Kidney (tissue), 14 donors: Measurements from ENCODE around the gene CHID1. TPM values are rescaled to one million over a fixed set of nuclear protein-coding genes. Genes with fewer than 3 reads are reported as not detected.

Experiments used
- DNase-seq, 5 donors: peaks; one replicate each; pipeline ENCODE4 v3.0.0-alpha.2; 2013 to 2020
- FAIRE-seq: peaks from 2 replicates; lab custom pipeline; 2012; peaks lifted over from hg19 to GRCh38; lab: Jason Lieb, UNC
- H3K27ac ChIP-seq, 2 donors: one replicate each; pipeline ENCODE4 v1.7.0; 2013; ENCODE audit warnings: low read depth in 2 of 2, low read length in 2 of 2, inconsistent platforms in 1 of 2
- H3K27me3 ChIP-seq: one replicate; pipeline ENCODE4 v1.7.1; 2013; ENCODE audit warnings: low read length, inconsistent platforms; ENCODE audit not compliant: control insufficient read depth, insufficient read depth
- H3K36me3 ChIP-seq, 3 donors: one replicate each; pipeline versions ENCODE4 v1.7.0 to v1.7.1; 2013; ENCODE audit warnings: low read length in 3 of 3, control low read depth in 1 of 3, inconsistent platforms in 1 of 3; ENCODE audit not compliant: insufficient read depth in 3 of 3, control insufficient read depth in 2 of 3
- H3K4me1 ChIP-seq, 3 donors: one replicate each; pipeline versions ENCODE4 v1.7.0 to v1.7.1; 2013; ENCODE audit warnings: low read length in 3 of 3, inconsistent platforms in 1 of 3, low read depth in 1 of 3; ENCODE audit not compliant: control insufficient read depth in 2 of 3, insufficient read depth in 2 of 3
- H3K4me3 ChIP-seq, 3 donors: one replicate each; pipeline versions ENCODE4 v1.7.0 to v1.8.1; 2013; ENCODE audit warnings: low read length in 3 of 3, control low read depth in 1 of 3, inconsistent platforms in 1 of 3
- H3K9ac ChIP-seq, 3 donors: one replicate each; pipeline versions ENCODE4 v1.7.0 to v1.7.1; 2013; ENCODE audit warnings: low read length in 3 of 3, control low read depth in 1 of 3, inconsistent platforms in 1 of 3
- H3K9me3 ChIP-seq, 3 donors: one replicate each; pipeline versions ENCODE4 v1.7.0 to v1.7.1; 2013; ENCODE audit warnings: low read length in 3 of 3, control low read depth in 1 of 3, inconsistent platforms in 1 of 3; ENCODE audit not compliant: control insufficient read depth in 2 of 3, insufficient read depth in 1 of 3
- CTCF ChIP-seq: IDR thresholded peaks from 3 replicates; pipeline ENCODE4 v1.5.1; 2012; ENCODE audit warnings: mild to moderate bottlenecking, moderate library complexity, borderline replicate concordance; ENCODE audit not compliant: insufficient read depth; ENCODE audit errors: extremely low read depth
- intact Hi-C: fragments of 100-400 bp; cut with DNase I; formaldehyde crosslinking; loops from one replicate; pipeline ENCODE4 v1.11.1; 2022
- polyA plus RNA-seq: library from polyadenylated mRNA; stranded (reverse); fragments of 350-450 nt; fragmentation: Illumina TruSeq; extraction: RNeasy Lipid Tissue Mini Kit (QIAGEN cat#74804); gene quantifications from one replicate; pipeline ENCODE4 v1.2.3, GENCODE V29; 2014; ENCODE audit warnings: low read depth, low replicate concordance; ENCODE audit not compliant: insufficient read depth
- total RNA-seq: library from RNA; stranded (reverse); fragmentation: NEBNext Ultra II Directional; extraction: Animal tissue kit (Norgen Biotek cat#: 25700); gene quantifications from one replicate; pipeline ENCODE4 v1.2.1, GENCODE V29; 2021
- donor health status: control.
- donor health status: control.
- donor health status: control.
- donor health status: control.
- donor health status: control.
- donor health status: DM: yes; HTN: yes; CAD: no.
- donor health status: Normal renal cell carcinoma (clear cell type).

Gene CHID1
- total and polyA plus RNA-seq, 2 donors from 2014 or later: 82.2 to 128 TPM

- intact Hi-C loops: no loop called here
- no peaks in the 10 kb centered on the region for H3K9me3 ChIP-seq
These were observed 86.2 kb downstream of the CHID1 start for GRCh38 chr11:824292-824880.

GRCh38 chr11:823441-824291, 86.9 kb downstream of the CHID1 start:
- H3K36me3 ChIP-seq: peaks cover 0 to 4% (median 0%) of the 10 kb centered on the region in 3 donors

More at GRCh38 chr11:824292-824880, 86.2 kb downstream of the CHID1 start:
- Histone ChIP-seq H3K27me3 (no peaks in the 10 kb centered on the region), H3K9ac (no peak overlapping the region), H3K36me3 (peaks cover 0 to 4% (median 0%) of the 10 kb centered on the region in 3 donors), H3K4me3 (no peak overlapping the region), H3K27ac (no peak overlapping the region), H3K4me1 (peaks cover 0 to 44% (median 32%) of the 10 kb centered on the region in 3 donors)
- DNase-seq: peak in 3 of 5 donors; percentile 61 to 86 (median 66)
- no peak for FAIRE-seq
- no peak for TF ChIP-seq CTCF

GRCh38 chr11:821512-822371, 88.9 kb downstream of the CHID1 start:
- no peak for TF ChIP-seq CTCF
- Histone ChIP-seq H3K4me3 (peak overlapping the region in 2 of 3 donors; percentile 7 to 84), H3K9me3 (no peaks in the 10 kb centered on the region), H3K27ac (peak overlapping the region; percentile 85 to 90), H3K9ac (peak overlapping the region in 1 of 3 donors; percentile 82), H3K27me3 (no peaks in the 10 kb centered on the region), H3K4me1 (peaks cover 0 to 29% (median 22%) of the 10 kb centered on the region in 3 donors), H3K36me3 (peaks cover 0 to 4% (median 0%) of the 10 kb centered on the region in 3 donors)
- no peak for FAIRE-seq
- intact Hi-C loops: no loop called here
- DNase-seq: no peak

More at GRCh38 chr11:823441-824291, 86.9 kb downstream of the CHID1 start:
- Histone ChIP-seq H3K4me3 (no peak overlapping the region), H3K27ac (no peak overlapping the region), H3K9me3 (no peaks in the 10 kb centered on the region), H3K9ac (no peak overlapping the region), H3K4me1 (peaks cover 0 to 39% (median 27%) of the 10 kb centered on the region in 3 donors), H3K27me3 (no peaks in the 10 kb centered on the region)
- FAIRE-seq: no peak
- no peak for DNase-seq
- TF ChIP-seq CTCF: no peak
- intact Hi-C loops: no loop called here
